BJ (cell line): ENCODE data around the gene HSCB. TPM values are rescaled to one million over a fixed set of nuclear protein-coding genes. Genes with fewer than 3 reads are reported as not detected.

Source experiments
- CTCF ChIA-PET: fragments of 350-600 bp; formaldehyde crosslinking; extraction: SDS; loops from one replicate; lab custom pipeline; 2021; ENCODE audit warnings: antibody characterized with exemption, inconsistent platforms; lab: Yijun Ruan, JAX
- POLR2A ChIA-PET: fragments of 300-600 bp; sonication (Branson Sonifier 250); formaldehyde crosslinking; extraction: SDS; loops from one replicate; lab custom pipeline; 2021; ENCODE audit warnings: antibody characterized with exemption; lab: Charles Lee
- DNase-seq: peaks from one replicate; pipeline ENCODE4 v3.0.0-alpha.2; 2011; ENCODE audit warnings: low read depth
- H3K27me3 ChIP-seq: 2 replicates; pipeline ENCODE4 v1.6.0; 2011; ENCODE audit warnings: low read length; ENCODE audit not compliant: control insufficient read depth, insufficient read depth
- H3K36me3 ChIP-seq: 2 replicates; pipeline ENCODE4 v1.5.1; 2011; ENCODE audit warnings: low read length; ENCODE audit not compliant: control insufficient read depth, insufficient read depth
- H3K4me3 ChIP-seq: 2 replicates; pipeline ENCODE4 v1.5.1; 2011; ENCODE audit warnings: low read depth, mild to moderate bottlenecking, control low read depth, low read length
- polyA plus RNA-seq: library from polyadenylated mRNA; depleted of rRNA; stranded (reverse); fragments of >200 nt; gene quantifications from 2 replicates; pipeline ENCODE4 v1.2.3, GENCODE V29; 2011
- TF ChIP-seq, protein P1 (sequence below): IDR thresholded peaks from 2 replicates; pipeline ENCODE4 v1.5.1; 2011; ENCODE audit warnings: low read depth, mild to moderate bottlenecking, control low read depth, inconsistent platforms, low read length, moderate library complexity; ENCODE audit not compliant: insufficient read depth

Gene HSCB
- polyA plus RNA-seq, 1 experiment = 12.7 TPM

DNA sequence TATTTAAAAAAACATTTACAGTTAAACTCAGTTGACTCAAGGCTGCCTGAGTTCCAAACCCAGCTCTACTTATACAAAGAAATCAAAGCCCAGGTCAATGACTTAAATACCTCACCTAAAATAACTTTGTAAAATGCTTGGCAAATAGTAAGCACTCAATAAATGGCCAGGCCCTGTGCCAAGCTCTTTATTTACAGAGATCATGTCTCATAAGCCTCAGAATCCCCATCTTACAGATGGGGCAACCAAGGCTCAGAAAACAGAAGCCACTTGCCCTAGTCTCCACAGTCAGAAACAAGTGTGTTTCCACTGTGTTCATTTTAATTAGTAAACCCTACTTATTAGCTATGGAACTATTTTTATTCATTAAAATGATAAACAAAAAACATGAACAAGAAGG lies 31.7 kb upstream of the HSCB start:
- ChIA-PET CTCF (interaction anchor here (1.0 to 1.6 kb wide), 3 partner anchors 11 to 62 kb away, joined by 3 to 4 read pairs (median 3); partner anchors contain the start of gene CCDC117), POLR2A (no interaction called here)
- Histone ChIP-seq H3K36me3 (peaks cover 3% of the 10 kb centered on the region; the same call in 1 of the 2 replicates), H3K27me3 (no peaks in the 10 kb centered on the region), H3K4me3 (no peak overlapping the region)
- DNase-seq = no peak
- TF ChIP-seq, protein P1, sequence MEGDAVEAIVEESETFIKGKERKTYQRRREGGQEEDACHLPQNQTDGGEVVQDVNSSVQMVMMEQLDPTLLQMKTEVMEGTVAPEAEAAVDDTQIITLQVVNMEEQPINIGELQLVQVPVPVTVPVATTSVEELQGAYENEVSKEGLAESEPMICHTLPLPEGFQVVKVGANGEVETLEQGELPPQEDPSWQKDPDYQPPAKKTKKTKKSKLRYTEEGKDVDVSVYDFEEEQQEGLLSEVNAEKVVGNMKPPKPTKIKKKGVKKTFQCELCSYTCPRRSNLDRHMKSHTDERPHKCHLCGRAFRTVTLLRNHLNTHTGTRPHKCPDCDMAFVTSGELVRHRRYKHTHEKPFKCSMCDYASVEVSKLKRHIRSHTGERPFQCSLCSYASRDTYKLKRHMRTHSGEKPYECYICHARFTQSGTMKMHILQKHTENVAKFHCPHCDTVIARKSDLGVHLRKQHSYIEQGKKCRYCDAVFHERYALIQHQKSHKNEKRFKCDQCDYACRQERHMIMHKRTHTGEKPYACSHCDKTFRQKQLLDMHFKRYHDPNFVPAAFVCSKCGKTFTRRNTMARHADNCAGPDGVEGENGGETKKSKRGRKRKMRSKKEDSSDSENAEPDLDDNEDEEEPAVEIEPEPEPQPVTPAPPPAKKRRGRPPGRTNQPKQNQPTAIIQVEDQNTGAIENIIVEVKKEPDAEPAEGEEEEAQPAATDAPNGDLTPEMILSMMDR = no peak

DNA sequence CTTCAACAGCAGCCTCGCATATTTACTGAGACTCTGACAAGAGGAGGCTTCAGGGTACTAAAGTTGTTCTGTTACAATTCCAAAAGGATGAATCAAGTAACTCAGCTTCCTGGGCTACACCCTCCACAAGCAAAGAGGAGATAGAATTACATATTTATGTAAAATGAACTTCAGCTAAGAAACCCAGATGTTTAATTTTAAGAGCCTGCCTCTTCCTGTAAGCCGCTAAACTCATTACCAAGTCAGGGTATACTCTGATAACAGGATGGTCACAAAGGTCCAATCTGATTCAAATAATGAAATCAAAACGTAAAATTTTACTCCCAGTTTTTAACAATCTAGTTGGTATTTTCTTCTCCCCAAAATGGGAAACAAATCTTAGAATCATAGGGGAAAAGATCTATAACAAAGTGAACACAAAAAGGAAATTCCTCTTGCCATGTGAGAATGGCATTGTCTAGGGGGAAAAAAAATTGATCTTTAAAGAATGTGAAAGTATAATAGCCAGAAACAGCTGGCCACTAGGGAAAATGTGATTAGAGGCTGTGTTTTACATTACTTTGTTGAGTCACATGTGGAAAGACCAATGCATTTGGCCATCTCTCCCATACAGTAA lies 31.2 kb upstream of the HSCB start:
- Histone ChIP-seq H3K27me3 (no peaks in the 10 kb centered on the region), H3K4me3 (no peak overlapping the region; the same call in 1 of the 2 replicates), H3K36me3 (peaks cover 3% of the 10 kb centered on the region; the same call in 1 of the 2 replicates)
- ChIA-PET CTCF (interaction anchor here (1.0 to 1.6 kb wide), 3 partner anchors 12 to 62 kb away, joined by 3 to 4 read pairs (median 3); partner anchors contain the start of gene CCDC117), POLR2A (interaction anchor here (1.0 kb wide), 1 partner anchor 62 kb away, joined by 3 read pairs; the partner anchor contains the start of gene CCDC117)
- DNase-seq = peak; percentile 68
- TF ChIP-seq, protein P1 = no peak

DNA sequence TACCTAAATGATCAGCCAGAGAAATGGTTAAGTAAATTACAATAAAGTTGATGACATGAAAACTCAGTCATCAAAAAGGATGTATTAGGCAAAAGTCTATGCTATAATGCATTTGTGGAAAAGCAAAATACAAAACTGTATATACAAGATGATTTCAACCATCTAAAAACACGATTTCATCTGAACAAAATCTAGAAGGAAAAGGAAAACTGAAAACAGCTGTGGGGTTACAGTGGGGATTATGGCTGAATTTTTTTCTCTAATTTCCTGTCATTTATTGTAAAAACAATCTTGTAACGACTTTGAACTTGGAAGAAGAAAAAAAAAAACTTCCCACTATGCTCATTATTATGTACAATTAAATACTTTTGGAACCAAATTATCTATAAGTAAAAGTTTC lies 30.5 kb upstream of the HSCB start:
- no peak for DNase-seq
- Histone ChIP-seq H3K4me3 (no peak overlapping the region; the same call in none of the 2 replicates), H3K36me3 (no peaks in the 10 kb centered on the region; the same call in 1 of the 2 replicates), H3K27me3 (no peaks in the 10 kb centered on the region)
- ChIA-PET POLR2A (interaction anchor here (0.6 to 1.0 kb wide), 2 partner anchors 61 to 270 kb away, joined by 3 to 4 read pairs; partner anchors contain the start of gene CCDC117), CTCF (interaction anchor here (1.2 kb wide), 2 partner anchors 34 to 50 kb away, joined by 3 read pairs; no protein-coding TSS in a partner anchor)
- TF ChIP-seq, protein P1 = no peak

DNA sequence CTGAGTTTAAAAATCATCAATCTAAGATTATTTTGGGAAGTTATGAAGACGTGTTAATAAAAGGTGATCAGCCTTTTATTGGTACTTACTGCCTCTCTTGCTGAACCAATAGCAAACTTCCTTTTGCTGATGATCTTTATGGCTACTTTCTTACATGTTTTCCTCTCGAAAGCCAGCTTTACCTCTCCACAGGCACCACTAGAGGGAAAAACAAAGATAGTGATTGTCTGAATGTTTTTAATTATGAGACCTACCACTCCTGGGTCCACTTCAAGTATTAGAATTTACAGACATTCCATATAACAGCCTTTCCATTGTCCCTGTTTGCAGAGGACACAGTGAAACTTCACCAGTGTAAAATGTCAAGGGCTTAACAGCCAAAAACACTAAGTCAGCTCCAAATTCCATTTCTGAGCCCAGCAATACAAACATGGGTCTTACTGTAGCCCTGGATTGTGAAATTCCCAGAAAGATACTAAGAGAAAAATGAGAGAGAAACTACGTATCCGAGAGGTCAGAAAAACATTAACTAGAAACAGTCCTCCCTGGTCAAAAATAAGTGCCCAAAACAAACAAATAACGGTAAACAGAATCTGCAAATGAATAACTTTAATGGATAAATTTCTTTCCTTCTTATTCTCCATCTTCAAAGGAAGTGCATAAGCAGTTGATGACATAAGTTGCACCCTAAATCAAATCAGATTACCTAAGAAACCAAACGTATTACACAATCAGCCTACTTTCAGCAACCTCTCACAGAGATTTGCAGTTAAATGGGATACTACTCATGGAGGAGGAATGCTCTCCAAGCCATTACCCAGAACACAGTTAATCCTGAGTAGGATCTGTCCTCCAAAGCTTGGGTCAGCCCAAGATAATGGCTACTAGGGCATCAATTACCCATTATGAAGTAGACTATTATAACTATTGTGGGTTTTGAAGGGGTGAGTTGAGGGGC lies 29.7 kb upstream of the HSCB start:
- CTCF ChIA-PET = interaction anchor here (1.2 to 1.7 kb wide), 3 partner anchors 30 to 51 kb away, joined by 3 read pairs; partner anchors contain the start of genes CHEK2 and HSCB
- peak; percentile 92 for DNase-seq
- H3K36me3 ChIP-seq = no peaks in the 10 kb centered on the region
- H3K4me3 ChIP-seq = peak overlapping the region; percentile 17
- POLR2A ChIA-PET = interaction anchor here (0.6 to 1.0 kb wide), 2 partner anchors 60 to 271 kb away, joined by 3 to 4 read pairs; partner anchors contain the start of gene CCDC117
- TF ChIP-seq, protein P1 = peak; percentile 43
- no peaks in the 10 kb centered on the region for H3K27me3 ChIP-seq
